SK-N-MC (cell line): Measurements from ENCODE around the gene PSMB9.

ENCODE experiments used
- FOXP2 ChIP-seq: optimal IDR thresholded peaks from 2 replicates; pipeline ENCODE3; 2011; ENCODE audit warnings: mild to moderate bottlenecking, moderate library complexity; ENCODE audit not compliant: insufficient read depth; ENCODE audit errors: extremely low read length, control extremely low read depth
- POLR2AphosphoS5 ChIP-seq: IDR thresholded peaks from 2 replicates; pipeline ENCODE4 v1.6.1; 2012; ENCODE audit warnings: mild to moderate bottlenecking, low read depth, low read length, borderline replicate concordance

- TF ChIP-seq POLR2AphosphoS5 (no peak), FOXP2 (no peak)
These were observed 10.5 kb upstream of the PSMB9 start for GRCh38 chr6:32843331-32843978.
